Measurements from ENCODE around the gene AP2A2.
"Not testable (repeated sequence)": the region's sequence is repeated elsewhere in the genome, so short reads cannot be mapped to it uniquely, and the experiment has no call there.

Gene AP2A2

GRCh38 chr11:957212-957920 is 31.7 kb downstream of the AP2A2 start:
- 89% methylated on average over 11 of the region's 11 CpGs for WGBS
- Histone ChIP-seq H3K9ac (ENCODE audit: low read depth, low read length) (no peak overlapping the region), H3K36me3 (ENCODE audit: insufficient read depth, low read length) (peaks cover 31% of the 10 kb centered on the region), H3K27ac (ENCODE audit: low read depth, low read length) (no peak overlapping the region), H3K4me3 (ENCODE audit: low read length) (no peak overlapping the region), H3K9me3 (ENCODE audit: insufficient read depth, low read depth, low read length) (no peaks in the 10 kb centered on the region), H3K27me3 (ENCODE audit: insufficient read depth, low read length) (no peaks in the 10 kb centered on the region), H3K4me1 (ENCODE audit: insufficient read depth, low read length) (peaks cover 20% of the 10 kb centered on the region)

DNA sequence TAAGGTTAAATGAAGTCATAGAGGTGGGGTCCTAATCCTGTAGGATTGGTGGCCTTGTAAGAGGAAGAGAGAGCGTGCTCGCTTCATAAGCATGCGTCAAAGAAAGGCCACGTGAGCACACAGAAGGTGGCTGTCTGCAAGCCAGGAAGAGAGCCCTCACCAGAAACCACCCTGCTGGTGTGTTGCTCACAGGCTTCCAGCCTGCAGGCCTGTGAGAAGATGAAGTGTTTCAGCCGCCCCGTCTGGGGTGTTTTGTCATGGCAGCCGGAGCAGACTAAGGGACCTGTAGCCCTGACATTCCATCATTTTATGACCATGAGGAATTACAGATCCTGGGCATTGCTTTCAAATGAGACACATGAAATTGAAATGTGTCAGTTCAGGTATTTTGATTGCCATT is 32.4 kb downstream of the AP2A2 start:
- H3K9ac ChIP-seq (ENCODE audit: low read depth, low read length), result no peak overlapping the region
- no peaks in the 10 kb centered on the region for H3K9me3 ChIP-seq (ENCODE audit: insufficient read depth, low read depth, low read length)
- 97% methylated on average over 7 of the region's 7 CpGs for WGBS
- peaks cover 16% of the 10 kb centered on the region for H3K4me1 ChIP-seq (ENCODE audit: insufficient read depth, low read length)
- H3K27me3 ChIP-seq (ENCODE audit: insufficient read depth, low read length), result no peaks in the 10 kb centered on the region
- H3K36me3 ChIP-seq (ENCODE audit: insufficient read depth, low read length), result peaks cover 35% of the 10 kb centered on the region
- H3K27ac ChIP-seq (ENCODE audit: low read depth, low read length), result no peak overlapping the region
- no peak overlapping the region for H3K4me3 ChIP-seq (ENCODE audit: low read length)

DNA sequence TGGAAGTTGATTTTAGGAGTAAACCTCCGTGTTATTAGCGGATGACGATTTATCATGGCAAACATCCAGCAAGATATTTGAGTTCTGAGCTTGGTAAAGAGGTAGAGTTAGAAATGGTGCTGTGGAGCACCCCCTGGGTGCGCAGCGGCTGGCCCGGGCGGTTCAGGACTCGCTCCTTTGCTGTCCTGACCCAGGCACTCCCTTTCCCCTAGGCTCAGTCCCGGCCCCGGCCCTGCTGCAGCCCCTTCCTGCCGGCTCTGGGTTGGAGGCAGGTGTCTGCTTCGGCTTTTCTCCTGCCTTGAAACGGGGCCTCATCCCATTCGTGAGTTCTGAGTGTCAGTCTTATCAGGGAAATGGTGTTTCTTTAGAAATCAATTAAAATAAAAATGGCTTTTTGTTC is 33.4 kb downstream of the AP2A2 start:
- Histone ChIP-seq H3K4me1 (ENCODE audit: insufficient read depth, low read length) (peaks cover 16% of the 10 kb centered on the region), H3K27ac (ENCODE audit: low read depth, low read length) (no peak overlapping the region), H3K27me3 (ENCODE audit: insufficient read depth, low read length) (no peaks in the 10 kb centered on the region), H3K4me3 (ENCODE audit: low read length) (no peak overlapping the region), H3K9me3 (ENCODE audit: insufficient read depth, low read depth, low read length) (peaks cover 6% of the 10 kb centered on the region), H3K36me3 (ENCODE audit: insufficient read depth, low read length) (peaks cover 44% of the 10 kb centered on the region), H3K9ac (ENCODE audit: low read depth, low read length) (no peak overlapping the region)
- 95% methylated on average over 14 of the region's 14 CpGs for WGBS

GRCh38 chr11:959608-960007 is 33.9 kb downstream of the AP2A2 start:
- Histone ChIP-seq H3K27me3 (ENCODE audit: insufficient read depth, low read length) (no peaks in the 10 kb centered on the region), H3K9ac (ENCODE audit: low read depth, low read length) (no peak overlapping the region), H3K4me3 (ENCODE audit: low read length) (no peak overlapping the region), H3K9me3 (ENCODE audit: insufficient read depth, low read depth, low read length) (peaks cover 12% of the 10 kb centered on the region), H3K4me1 (ENCODE audit: insufficient read depth, low read length) (peaks cover 12% of the 10 kb centered on the region), H3K36me3 (ENCODE audit: insufficient read depth, low read length) (peaks cover 50% of the 10 kb centered on the region), H3K27ac (ENCODE audit: low read depth, low read length) (no peak overlapping the region)
- WGBS, result 91% methylated on average over 10 of the region's 10 CpGs

DNA sequence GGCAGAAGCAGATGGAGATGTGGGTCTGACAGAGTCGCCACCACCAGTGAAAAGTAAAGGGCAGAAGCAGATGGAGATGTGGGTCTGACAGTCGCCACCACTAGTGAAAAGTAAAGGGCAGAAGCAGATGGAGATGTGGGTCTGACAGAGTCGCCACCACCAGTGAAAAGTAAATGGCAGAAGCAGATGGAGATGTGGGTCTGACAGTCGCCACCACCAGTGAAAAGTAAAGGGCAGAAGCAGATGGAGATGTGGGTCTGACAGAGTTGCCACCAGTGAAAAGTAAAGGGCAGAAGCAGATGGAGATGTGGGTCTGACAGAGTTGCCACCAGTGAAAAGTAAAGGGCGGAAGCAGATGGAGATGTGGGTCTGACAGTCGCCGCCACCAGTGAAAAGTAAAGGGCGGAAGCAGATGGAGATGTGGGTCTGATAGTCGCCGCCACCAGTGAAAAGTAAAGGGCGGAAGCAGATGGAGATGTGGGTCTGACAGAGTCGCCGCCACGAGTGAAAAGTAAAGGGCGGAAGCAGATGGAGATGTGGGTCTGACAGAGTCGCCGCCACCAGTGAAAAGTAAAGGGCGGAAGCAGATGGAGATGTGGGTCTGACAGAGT is 35.7 kb downstream of the AP2A2 start:
- WGBS, result 92% methylated on average over 18 of the region's 18 CpGs

DNA sequence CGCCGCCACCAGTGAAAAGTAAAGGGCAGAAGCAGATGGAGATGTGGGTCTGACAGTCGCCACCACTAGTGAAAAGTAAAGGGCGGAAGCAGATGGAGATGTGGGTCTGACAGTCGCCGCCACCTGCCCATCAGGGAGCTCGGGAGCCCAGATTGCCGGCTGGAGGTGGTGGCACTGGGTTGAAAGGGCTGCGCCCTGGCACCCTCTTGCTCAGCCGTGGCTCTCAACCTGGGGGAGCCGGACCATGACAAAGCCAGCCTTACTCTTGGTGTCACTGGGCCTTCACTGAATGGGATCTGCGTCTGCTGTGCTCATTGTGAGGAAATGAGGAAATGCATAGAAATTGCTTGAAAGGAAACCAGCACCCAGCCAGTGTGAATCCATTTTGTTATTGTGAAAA is 36.3 kb downstream of the AP2A2 start:
- WGBS, result 93% methylated on average over 12 of the region's 12 CpGs
- Histone ChIP-seq H3K27me3 (ENCODE audit: insufficient read depth, low read length) (no peaks in the 10 kb centered on the region), H3K9me3 (ENCODE audit: insufficient read depth, low read depth, low read length) (peaks cover 14% of the 10 kb centered on the region), H3K4me3 (ENCODE audit: low read length) (no peak overlapping the region), H3K4me1 (ENCODE audit: insufficient read depth, low read length) (no peaks in the 10 kb centered on the region), H3K36me3 (ENCODE audit: insufficient read depth, low read length) (peaks cover 46% of the 10 kb centered on the region), H3K27ac (ENCODE audit: low read depth, low read length) (no peak overlapping the region), H3K9ac (ENCODE audit: low read depth, low read length) (no peak overlapping the region)

More for the DNA sequence above, 35.7 kb downstream of the AP2A2 start:
- H3K4me3 ChIP-seq (ENCODE audit: low read length); H3K27ac ChIP-seq (ENCODE audit: low read depth, low read length); H3K27me3 ChIP-seq (ENCODE audit: insufficient read depth, low read length); H3K9ac ChIP-seq (ENCODE audit: low read depth, low read length); H3K4me1 ChIP-seq (ENCODE audit: insufficient read depth, low read length): not testable (repeated sequence)
- peaks cover 14% of the 10 kb centered on the region for H3K9me3 ChIP-seq (ENCODE audit: insufficient read depth, low read depth, low read length)
- H3K36me3 ChIP-seq (ENCODE audit: insufficient read depth, low read length), result peaks cover 50% of the 10 kb centered on the region

DNA sequence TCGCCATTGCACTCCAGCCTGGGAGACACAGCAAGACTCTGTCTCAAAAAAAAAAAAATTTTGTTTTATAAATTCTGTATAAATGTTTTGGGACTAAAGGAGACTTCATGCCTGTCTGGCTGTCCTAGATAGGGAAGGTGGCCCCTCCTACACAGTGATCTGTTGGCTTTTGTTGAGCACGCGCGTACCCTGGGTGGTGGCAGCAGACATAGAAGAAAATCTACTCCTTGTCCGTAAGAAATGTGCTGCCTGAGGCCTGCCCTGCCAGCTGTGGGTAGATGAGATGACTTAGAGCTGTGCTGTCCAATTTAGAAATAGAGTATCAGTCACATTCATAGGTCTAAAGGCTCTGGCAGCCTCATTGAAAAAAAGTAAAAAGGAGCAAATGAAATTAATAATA is 37.0 kb downstream of the AP2A2 start:
- no peaks in the 10 kb centered on the region for H3K4me1 ChIP-seq (ENCODE audit: insufficient read depth, low read length)
- WGBS, result 97% methylated on average over 5 of the region's 5 CpGs
- no peak overlapping the region for H3K4me3 ChIP-seq (ENCODE audit: low read length)
- H3K9ac ChIP-seq (ENCODE audit: low read depth, low read length), result no peak overlapping the region
- peaks cover 42% of the 10 kb centered on the region for H3K36me3 ChIP-seq (ENCODE audit: insufficient read depth, low read length)
- no peaks in the 10 kb centered on the region for H3K27me3 ChIP-seq (ENCODE audit: insufficient read depth, low read length)
- H3K27ac ChIP-seq (ENCODE audit: low read depth, low read length), result no peak overlapping the region
- H3K9me3 ChIP-seq (ENCODE audit: insufficient read depth, low read depth, low read length), result peaks cover 14% of the 10 kb centered on the region

DNA sequence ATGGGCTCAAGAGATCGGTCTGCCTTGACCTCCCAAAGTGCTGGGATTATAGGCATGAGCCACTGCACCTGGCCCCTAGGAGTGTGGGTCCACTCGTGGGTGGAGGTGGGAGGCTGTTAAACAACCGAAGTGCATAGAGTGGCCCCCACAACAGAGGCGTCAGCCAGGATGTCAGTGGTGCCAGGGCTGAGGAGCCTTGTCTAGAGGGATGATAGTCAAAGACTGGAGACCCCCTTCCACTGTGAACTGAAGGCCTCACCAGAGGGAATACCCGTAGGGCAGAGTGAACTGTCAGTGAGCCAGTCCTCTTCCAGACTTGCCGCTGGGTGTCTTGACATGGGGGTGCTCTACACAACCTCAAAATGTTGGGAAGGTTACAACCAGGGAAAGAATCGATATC is 38.2 kb downstream of the AP2A2 start:
- 93% methylated on average over 7 of the region's 7 CpGs for WGBS
- Histone ChIP-seq H3K9me3 (ENCODE audit: insufficient read depth, low read depth, low read length) (peaks cover 14% of the 10 kb centered on the region), H3K9ac (ENCODE audit: low read depth, low read length) (no peak overlapping the region), H3K27ac (ENCODE audit: low read depth, low read length) (no peak overlapping the region), H3K4me1 (ENCODE audit: insufficient read depth, low read length) (no peaks in the 10 kb centered on the region), H3K4me3 (ENCODE audit: low read length) (no peak overlapping the region), H3K27me3 (ENCODE audit: insufficient read depth, low read length) (no peaks in the 10 kb centered on the region), H3K36me3 (ENCODE audit: insufficient read depth, low read length) (peaks cover 40% of the 10 kb centered on the region)

- Histone ChIP-seq H3K36me3 (ENCODE audit: insufficient read depth, low read length) (peaks cover 34% of the 10 kb centered on the region), H3K4me3 (ENCODE audit: low read length) (no peak overlapping the region), H3K4me1 (ENCODE audit: insufficient read depth, low read length) (no peaks in the 10 kb centered on the region), H3K9ac (ENCODE audit: low read depth, low read length) (no peak overlapping the region), H3K27ac (ENCODE audit: low read depth, low read length) (no peak overlapping the region), H3K27me3 (ENCODE audit: insufficient read depth, low read length) (no peaks in the 10 kb centered on the region), H3K9me3 (ENCODE audit: insufficient read depth, low read depth, low read length) (peaks cover 14% of the 10 kb centered on the region)
- 89% methylated on average over 13 of the region's 13 CpGs for WGBS
Observed at GRCh38 chr11:965206-965775, 39.6 kb downstream of the AP2A2 start.

DNA sequence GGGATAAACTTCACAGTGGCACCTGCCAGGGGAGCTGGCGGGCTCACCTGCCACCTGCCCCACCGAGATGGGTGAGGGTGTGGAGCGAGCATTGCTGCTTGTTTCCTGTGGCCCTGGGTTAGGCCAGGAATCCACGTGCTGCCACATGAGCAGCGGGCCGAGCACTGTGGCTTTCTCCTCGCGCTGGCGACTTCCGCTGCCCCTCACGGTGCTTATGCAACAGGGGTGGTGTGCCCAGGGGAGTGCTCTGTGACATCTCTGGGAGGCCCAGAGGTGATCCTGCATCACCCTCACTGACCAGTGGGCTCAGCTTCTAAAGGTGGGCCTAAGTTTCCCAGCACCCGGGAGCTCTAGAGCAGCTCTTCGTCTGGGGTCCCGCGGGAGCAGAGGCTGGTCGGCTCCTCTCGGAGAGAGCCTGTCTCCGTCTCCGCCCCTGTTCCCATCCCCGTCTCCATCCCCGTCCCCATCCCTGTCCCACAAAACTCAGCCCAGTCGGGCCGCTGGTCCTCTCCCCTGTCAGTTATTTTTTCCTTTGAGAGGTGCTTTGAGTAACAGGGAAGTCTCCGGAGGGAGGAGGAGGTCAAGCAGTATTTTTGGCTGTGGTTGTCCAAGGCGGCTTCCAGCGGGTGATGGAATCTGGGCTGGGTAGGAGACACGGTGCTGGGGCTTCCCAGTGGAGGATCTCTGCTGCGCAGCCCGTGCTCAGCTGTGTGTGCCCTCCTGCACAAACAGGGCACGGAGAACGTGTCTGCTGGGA is 42.5 kb downstream of the AP2A2 start:
- Histone ChIP-seq H3K36me3 (ENCODE audit: insufficient read depth, low read length) (peaks cover 46% of the 10 kb centered on the region), H3K9ac (ENCODE audit: low read depth, low read length) (no peak overlapping the region), H3K9me3 (ENCODE audit: insufficient read depth, low read depth, low read length) (peaks cover 14% of the 10 kb centered on the region), H3K4me3 (ENCODE audit: low read length) (no peak overlapping the region), H3K4me1 (ENCODE audit: insufficient read depth, low read length) (no peaks in the 10 kb centered on the region), H3K27ac (ENCODE audit: low read depth, low read length) (no peak overlapping the region), H3K27me3 (ENCODE audit: insufficient read depth, low read length) (no peaks in the 10 kb centered on the region)
- 93% methylated on average over 31 of the region's 31 CpGs for WGBS

DNA sequence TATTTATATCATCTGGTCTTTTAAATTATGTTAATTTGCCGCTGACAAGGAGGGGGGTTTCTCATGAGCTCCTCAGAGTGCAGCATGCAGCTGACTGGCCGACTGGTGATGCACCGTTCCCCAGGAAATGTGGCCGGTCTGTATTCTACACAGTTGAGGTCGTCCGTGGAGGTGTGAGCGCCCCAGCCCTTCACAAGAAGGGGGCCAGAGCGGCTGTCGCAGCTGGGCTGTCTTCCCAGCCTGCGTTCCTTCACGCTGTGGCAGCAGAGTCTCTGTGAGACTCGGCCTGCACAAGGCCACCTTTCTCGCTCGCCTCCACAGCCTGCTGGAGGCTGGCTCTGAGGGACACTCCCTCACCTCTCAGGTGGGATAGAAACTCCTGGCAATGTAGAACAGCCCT is 43.2 kb downstream of the AP2A2 start:
- WGBS, result 97% methylated on average over 14 of the region's 14 CpGs
- H3K36me3 ChIP-seq (ENCODE audit: insufficient read depth, low read length), result peaks cover 46% of the 10 kb centered on the region
- no peak overlapping the region for H3K4me3 ChIP-seq (ENCODE audit: low read length)
- H3K27ac ChIP-seq (ENCODE audit: low read depth, low read length), result no peak overlapping the region
- H3K4me1 ChIP-seq (ENCODE audit: insufficient read depth, low read length), result no peaks in the 10 kb centered on the region
- peaks cover 10% of the 10 kb centered on the region; the same call in 1 of the 2 replicates for H3K9me3 ChIP-seq (ENCODE audit: insufficient read depth, low read depth, low read length)
- no peaks in the 10 kb centered on the region for H3K27me3 ChIP-seq (ENCODE audit: insufficient read depth, low read length)
- H3K9ac ChIP-seq (ENCODE audit: low read depth, low read length), result no peak overlapping the region

Measured in HUES64 (cell line).